Measurements from ENCODE around the gene POU6F2. TPM values are rescaled to one million over a fixed set of nuclear protein-coding genes. Genes with fewer than 3 reads are reported as not detected.
"Not testable (repeated sequence)": the region's sequence is repeated elsewhere in the genome, so short reads cannot be mapped to it uniquely, and the experiment has no call there.

Gene POU6F2
- total RNA-seq, 2 donors from 2014 or later, result not detected

GRCh38 chr7:39355664-39356063 is 378.0 kb downstream of the POU6F2 start:
- intact Hi-C loops (cut with DNase I, micrococcal nuclease), result no loop called here
- DNase-seq (no peak), ATAC-seq (no peak)

GRCh38 chr7:39356172-39356925 is 378.6 kb downstream of the POU6F2 start:
- no peak for ATAC-seq
- intact Hi-C loops (cut with DNase I, micrococcal nuclease), result no loop called here
- DNase-seq, result no peak

GRCh38 chr7:39357648-39358047 is 379.9 kb downstream of the POU6F2 start:
- no peak for DNase-seq
- ATAC-seq, result no peak
- intact Hi-C loops (cut with DNase I, micrococcal nuclease), result no loop called here

- ATAC-seq, result no peak
- intact Hi-C loops (cut with DNase I, micrococcal nuclease), result no loop called here
- DNase-seq, result no peak
Measured at GRCh38 chr7:39360038-39360437, 382.3 kb downstream of the POU6F2 start.

GRCh38 chr7:39360766-39361165 is 383.1 kb downstream of the POU6F2 start:
- no peak for DNase-seq
- intact Hi-C loops (cut with DNase I, micrococcal nuclease), result no loop called here
- no peak for ATAC-seq

GRCh38 chr7:39365751-39366295 is 388.1 kb downstream of the POU6F2 start:
- no peak for DNase-seq
- intact Hi-C loops (cut with DNase I, micrococcal nuclease), result no loop called here
- no peak for ATAC-seq

GRCh38 chr7:39367451-39367850 is 389.7 kb downstream of the POU6F2 start:
- ATAC-seq, result no peak
- DNase-seq, result no peak
- intact Hi-C loops (cut with DNase I, micrococcal nuclease), result no loop called here

GRCh38 chr7:39367943-39368342 is 390.2 kb downstream of the POU6F2 start:
- intact Hi-C loops (cut with DNase I, micrococcal nuclease), result no loop called here
- ATAC-seq, result no peak
- DNase-seq, result no peak

- DNase-seq (no peak), ATAC-seq (no peak)
- intact Hi-C loops (cut with DNase I, micrococcal nuclease), result no loop called here
Measured at GRCh38 chr7:39372383-39372782, 394.7 kb downstream of the POU6F2 start.

- intact Hi-C loops (cut with DNase I, micrococcal nuclease), result no loop called here
- ATAC-seq (no peak), DNase-seq (no peak)
Measured at GRCh38 chr7:39374436-39375040, 396.8 kb downstream of the POU6F2 start.

- ATAC-seq (no peak), DNase-seq (no peak)
- intact Hi-C loops (cut with DNase I, micrococcal nuclease), result no loop called here
Measured at GRCh38 chr7:39375047-39375873, 397.6 kb downstream of the POU6F2 start.

- DNase-seq (no peak), ATAC-seq (no peak)
- intact Hi-C loops (cut with DNase I, micrococcal nuclease), result no loop called here
Measured at GRCh38 chr7:39375874-39376190, 398.1 kb downstream of the POU6F2 start.

GRCh38 chr7:39376881-39377280 is 399.2 kb downstream of the POU6F2 start:
- ATAC-seq; intact Hi-C loops (cut with DNase I, micrococcal nuclease); DNase-seq: not testable (repeated sequence)

GRCh38 chr7:39379416-39379815 is 401.7 kb downstream of the POU6F2 start:
- DNase-seq, result no peak
- ATAC-seq, result no peak
- intact Hi-C loops (cut with DNase I, micrococcal nuclease), result no loop called here

- ATAC-seq, result no peak
- intact Hi-C loops (cut with DNase I, micrococcal nuclease), result no loop called here
- no peak for DNase-seq
Measured at GRCh38 chr7:39383136-39383535, 405.4 kb downstream of the POU6F2 start.

- ATAC-seq, result no peak
- intact Hi-C loops (cut with DNase I, micrococcal nuclease), result no loop called here
Measured at GRCh38 chr7:39384386-39384785, 406.7 kb downstream of the POU6F2 start.

GRCh38 chr7:39386718-39387117 is 409.0 kb downstream of the POU6F2 start:
- no peak for DNase-seq
- ATAC-seq, result no peak
- intact Hi-C loops (cut with DNase I, micrococcal nuclease), result no loop called here

More at GRCh38 chr7:39384386-39384785, 406.7 kb downstream of the POU6F2 start:
- no peak for DNase-seq

- ATAC-seq (no peak), DNase-seq (no peak)
- intact Hi-C loops (cut with DNase I, micrococcal nuclease), result no loop called here
Measured at GRCh38 chr7:39392151-39392550, 414.4 kb downstream of the POU6F2 start.

- DNase-seq (no peak), ATAC-seq (no peak)
- intact Hi-C loops (cut with DNase I, micrococcal nuclease), result no loop called here
Measured at GRCh38 chr7:39394105-39394680, 416.5 kb downstream of the POU6F2 start.

Measured in left colon (tissue), 2 donors.